Osteoblast (primary cell): Measurements from ENCODE around the gene WDR37. TPM values are rescaled to one million over a fixed set of nuclear protein-coding genes. Genes with fewer than 3 reads are reported as not detected.
"Not testable (repeated sequence)": the region's sequence is repeated elsewhere in the genome, so short reads cannot be mapped to it uniquely, and the experiment has no call there.

Experiments
- DNase-seq: peaks from one replicate; pipeline ENCODE4 v3.0.0; 2011; ENCODE audit warnings: low spot score, mixed read lengths; ENCODE audit not compliant: insufficient read length; ENCODE audit errors: missing footprints
- H2AFZ ChIP-seq: 2 replicates; pipeline ENCODE4 v1.6.0; 2011; ENCODE audit warnings: mild to moderate bottlenecking, low read length
- H3K27ac ChIP-seq: 2 replicates; pipeline ENCODE4 v1.5.1; 2011; ENCODE audit warnings: mild to moderate bottlenecking, low read depth, low read length, moderate library complexity
- H3K27me3 ChIP-seq: 2 replicates; pipeline ENCODE4 v1.6.0; 2012; ENCODE audit warnings: mild to moderate bottlenecking, control low read depth, inconsistent platforms, low read length, moderate library complexity; ENCODE audit not compliant: insufficient read depth
- H3K36me3 ChIP-seq: 2 replicates; pipeline ENCODE4 v1.5.1; 2011; ENCODE audit warnings: mild to moderate bottlenecking, low read length, control low read depth, moderate library complexity; ENCODE audit not compliant: insufficient read depth
- H3K4me1 ChIP-seq: 2 replicates; pipeline ENCODE4 v1.5.1; 2011; ENCODE audit warnings: mild to moderate bottlenecking, low read length, control low read depth, moderate library complexity; ENCODE audit not compliant: insufficient read depth
- H3K4me2 ChIP-seq: 2 replicates; pipeline ENCODE4 v1.6.0; 2011; ENCODE audit warnings: mild to moderate bottlenecking, low read length; ENCODE audit not compliant: insufficient read depth
- H3K4me3 ChIP-seq: fragments of 200-600 bp; sonication (generic); 3 replicates; pipeline ENCODE4 v1.5.1; 2012; ENCODE audit warnings: mild to moderate bottlenecking, low read length, inconsistent platforms; ENCODE audit not compliant: insufficient read depth
- H3K79me2 ChIP-seq: 2 replicates; pipeline ENCODE4 v1.6.0; 2012; ENCODE audit warnings: mild to moderate bottlenecking, low read length, control low read depth, inconsistent platforms; ENCODE audit not compliant: insufficient read depth
- H3K9me3 ChIP-seq: 2 replicates; pipeline ENCODE4 v1.5.1; 2011; ENCODE audit warnings: low read depth, low read length, control low read depth
- H4K20me1 ChIP-seq: 2 replicates; pipeline ENCODE4 v1.6.0; 2012; ENCODE audit warnings: mild to moderate bottlenecking, low read length, control low read depth; ENCODE audit not compliant: insufficient read depth
- CTCF ChIP-seq: IDR thresholded peaks from 2 replicates; pipeline ENCODE4 v1.5.1; 2011; ENCODE audit warnings: mild to moderate bottlenecking, low read depth, low read length, moderate library complexity; ENCODE audit errors: extremely low read depth
- total RNA-seq: library from RNA; depleted of rRNA; stranded (reverse); fragments of >200 nt; gene quantifications from 2 replicates; pipeline ENCODE4 v1.2.3, GENCODE V29; 2012

WDR37 gene
- total RNA-seq, 1 donor = 18.8 TPM

GRCh38 chr10:1034758-1035157 is 21.4 kb upstream of the WDR37 start:
- no peak for TF ChIP-seq CTCF
- peak; percentile 32 for DNase-seq

DNA sequence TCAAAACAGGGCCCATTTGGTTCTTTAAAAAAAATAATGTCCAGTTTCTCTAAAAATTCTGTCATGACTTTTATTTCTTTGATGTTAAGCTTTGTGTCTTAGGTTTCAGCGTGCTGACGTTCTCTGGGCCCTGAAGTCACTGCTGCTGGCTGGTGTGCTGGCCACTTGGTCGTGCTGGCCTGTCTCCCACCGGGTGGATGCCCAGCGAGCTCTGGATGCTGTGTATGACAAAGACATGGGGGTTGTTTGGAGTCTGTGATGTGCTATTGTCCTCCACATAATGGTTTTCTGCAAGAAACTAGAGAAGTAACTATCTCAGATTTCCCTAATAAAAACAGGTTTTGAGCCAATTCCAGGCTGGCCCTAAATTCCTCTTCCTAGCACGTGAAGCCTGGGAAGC is 21.0 kb upstream of the WDR37 start:
- no peaks in the 10 kb centered on the region for H3K79me2 ChIP-seq
- no peak for TF ChIP-seq CTCF
- no peak overlapping the region for H2AFZ ChIP-seq
- H3K4me1 ChIP-seq = no peaks in the 10 kb centered on the region
- no peak for DNase-seq
- H3K36me3 ChIP-seq = peaks cover 5% of the 10 kb centered on the region
- no peaks in the 10 kb centered on the region for H3K27me3 ChIP-seq
- H3K9me3 ChIP-seq = no peaks in the 10 kb centered on the region
- H3K27ac ChIP-seq = no peak overlapping the region
- no peak overlapping the region for H3K4me3 ChIP-seq
- no peak overlapping the region for H3K4me2 ChIP-seq
- H4K20me1 ChIP-seq = no peaks in the 10 kb centered on the region

More at GRCh38 chr10:1034758-1035157, 21.4 kb upstream of the WDR37 start:
- Histone ChIP-seq H3K27ac (no peak overlapping the region), H3K9me3 (no peaks in the 10 kb centered on the region), H2AFZ (no peak overlapping the region), H3K36me3 (peaks cover under 1% of the 10 kb centered on the region), H3K27me3 (no peaks in the 10 kb centered on the region), H3K4me3 (no peak overlapping the region), H3K4me2 (no peak overlapping the region), H3K79me2 (no peaks in the 10 kb centered on the region), H4K20me1 (no peaks in the 10 kb centered on the region), H3K4me1 (no peaks in the 10 kb centered on the region)

- H3K4me2 ChIP-seq = no peak overlapping the region
- no peak for TF ChIP-seq CTCF
- H3K79me2 ChIP-seq = no peaks in the 10 kb centered on the region
- no peak overlapping the region for H2AFZ ChIP-seq
- peaks cover 17% of the 10 kb centered on the region for H3K36me3 ChIP-seq
- no peaks in the 10 kb centered on the region for H3K9me3 ChIP-seq
- H3K27ac ChIP-seq = peak overlapping the region; percentile 36
- no peak overlapping the region for H3K4me3 ChIP-seq
- H3K27me3 ChIP-seq = no peaks in the 10 kb centered on the region
- H4K20me1 ChIP-seq = no peaks in the 10 kb centered on the region
- no peak for DNase-seq
- H3K4me1 ChIP-seq = no peaks in the 10 kb centered on the region
These were observed 19.8 kb upstream of the WDR37 start for GRCh38 chr10:1036341-1036791.

DNA sequence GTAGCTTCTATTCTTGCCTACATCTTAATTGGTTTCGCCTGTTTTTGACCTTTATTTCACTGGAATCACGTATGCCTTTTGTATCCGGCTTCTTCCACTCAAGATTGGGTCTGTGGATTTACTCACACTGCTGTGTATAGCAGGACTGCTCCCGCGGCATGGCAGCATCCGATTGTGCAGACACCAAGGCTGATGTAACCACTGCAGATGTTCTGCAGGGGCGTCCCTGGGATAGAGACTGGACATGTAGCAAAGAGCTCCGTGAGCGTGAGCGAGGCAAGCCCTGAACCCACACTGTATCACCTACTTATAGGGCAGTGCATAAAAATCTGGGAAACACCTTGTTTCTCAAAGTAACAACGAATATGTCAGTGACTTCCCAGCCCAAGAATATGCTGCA is 19.1 kb upstream of the WDR37 start:
- H3K79me2 ChIP-seq = no peaks in the 10 kb centered on the region
- no peaks in the 10 kb centered on the region for H3K4me1 ChIP-seq
- H3K36me3 ChIP-seq = peaks cover 22% of the 10 kb centered on the region
- H3K4me3 ChIP-seq = no peak overlapping the region
- TF ChIP-seq CTCF = no peak
- H4K20me1 ChIP-seq = no peaks in the 10 kb centered on the region
- no peak overlapping the region for H3K4me2 ChIP-seq
- no peak overlapping the region for H3K27ac ChIP-seq
- no peaks in the 10 kb centered on the region for H3K9me3 ChIP-seq
- DNase-seq = no peak
- H2AFZ ChIP-seq = no peak overlapping the region
- H3K27me3 ChIP-seq = no peaks in the 10 kb centered on the region

DNA sequence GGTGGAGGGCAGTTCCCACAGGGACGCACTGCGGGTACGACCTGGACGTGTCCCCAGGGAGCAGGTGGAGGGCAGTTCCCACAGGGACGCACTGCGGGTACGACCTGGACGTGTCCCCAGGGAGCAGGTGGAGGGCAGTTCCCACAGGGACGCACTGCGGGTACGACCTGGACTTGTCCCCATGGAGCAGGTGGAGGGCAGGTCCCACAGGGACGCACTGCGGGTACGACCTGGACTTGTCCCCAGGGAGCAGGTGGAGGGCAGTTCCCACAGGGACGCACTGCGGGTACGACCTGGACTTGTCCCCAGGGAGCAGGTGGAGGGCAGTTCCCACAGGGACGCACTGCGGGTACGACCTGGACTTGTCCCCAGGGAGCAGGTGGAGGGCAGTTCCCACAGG is 17.4 kb upstream of the WDR37 start:
- H3K36me3 ChIP-seq = peaks cover 33% of the 10 kb centered on the region
- H3K9me3 ChIP-seq, H4K20me1 ChIP-seq, H3K79me2 ChIP-seq, DNase-seq, H2AFZ ChIP-seq, H3K4me1 ChIP-seq, H3K4me3 ChIP-seq, H3K27ac ChIP-seq, H3K27me3 ChIP-seq, H3K4me2 ChIP-seq: not testable (repeated sequence)
